SKM-1 treated with dmso at 0.1 percent for 144 hours (cell line): ENCODE data around the gene HSPA14.
A peak's percentile ranks its signal among the peaks of the same experiment; 100 is the strongest.
"Not testable (repeated sequence)": the region's sequence is repeated elsewhere in the genome, so short reads cannot be mapped to it uniquely, and the experiment has no call there.

Source experiments
- DNase-seq: peaks from one replicate; lab custom pipeline; 2025; ENCODE audit not compliant: unreplicated experiment; lab: John Stamatoyannopoulos, UW

HSPA14 gene

DNA sequence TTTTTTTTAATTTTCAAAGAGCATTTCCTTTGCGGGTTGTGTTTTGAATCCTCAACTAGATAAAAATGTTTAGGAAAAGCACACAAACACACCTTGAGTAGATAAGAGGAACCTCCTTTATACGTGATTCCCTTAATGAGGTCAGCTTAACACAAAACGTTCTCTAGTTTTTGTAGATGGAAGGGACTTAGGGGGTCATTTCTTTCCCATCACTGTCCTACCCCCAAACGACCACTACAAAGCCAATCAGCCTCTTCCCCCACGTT is 41.8 kb downstream of the HSPA14 start:
- no peak for DNase-seq

DNA sequence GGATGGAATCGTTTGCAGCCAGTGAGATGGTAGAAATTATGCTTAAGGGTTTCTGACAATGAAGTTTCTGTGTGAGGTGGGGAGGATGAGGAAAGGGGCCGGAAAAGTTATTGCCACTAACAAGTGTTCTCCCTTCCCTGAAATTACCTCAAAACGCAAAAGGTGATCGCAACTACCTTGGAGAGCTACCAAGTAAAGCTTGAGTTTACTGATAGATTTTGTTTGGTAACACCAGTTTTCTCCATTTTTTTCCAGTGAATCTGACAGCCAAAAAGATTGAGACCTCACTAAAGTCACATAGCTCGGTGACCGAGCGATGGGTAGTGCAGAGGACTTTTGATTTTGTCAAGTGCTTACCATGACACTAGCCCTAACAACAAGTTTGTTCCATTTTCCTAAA is 42.1 kb downstream of the HSPA14 start:
- DNase-seq: no peak

DNA sequence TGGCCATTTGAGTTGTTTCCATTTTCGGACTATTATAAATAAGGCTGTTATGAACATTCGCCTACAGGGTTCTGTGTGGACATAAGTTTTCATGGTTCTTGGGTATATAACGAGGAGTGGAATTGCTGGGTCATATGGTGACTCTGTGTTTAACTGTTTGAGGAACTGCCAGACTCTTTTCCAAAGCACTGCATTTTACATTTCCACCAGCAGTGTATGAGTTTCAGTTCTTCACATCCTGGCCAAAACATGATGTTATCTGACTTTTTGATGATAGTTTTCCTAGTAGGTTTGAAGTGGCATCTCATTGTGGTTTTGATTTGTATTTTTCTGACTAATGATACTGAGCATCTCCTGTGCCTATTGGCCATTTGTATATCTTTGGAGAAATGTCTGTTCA is 46.0 kb downstream of the HSPA14 start:
- DNase-seq: no peak

DNA sequence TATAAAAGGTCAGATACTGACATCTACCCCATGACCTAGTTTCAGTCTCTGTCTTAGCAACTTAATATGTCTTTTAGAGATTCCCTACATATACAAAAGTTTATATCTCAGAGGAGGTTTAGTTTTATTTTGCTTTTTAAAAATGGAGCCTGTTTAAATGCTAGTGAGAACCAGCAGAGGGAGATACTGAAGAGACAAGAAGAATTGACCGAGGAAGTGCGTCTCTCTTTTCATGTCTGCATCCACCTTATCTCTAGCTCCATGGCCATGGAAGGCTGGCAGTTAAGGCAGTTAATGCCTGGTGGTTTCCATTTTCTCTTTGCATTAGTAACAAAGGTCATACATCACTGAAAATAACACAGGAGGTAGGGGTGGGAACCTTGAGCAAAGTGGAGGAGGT is 51.2 kb downstream of the HSPA14 start:
- DNase-seq: no peak

DNA sequence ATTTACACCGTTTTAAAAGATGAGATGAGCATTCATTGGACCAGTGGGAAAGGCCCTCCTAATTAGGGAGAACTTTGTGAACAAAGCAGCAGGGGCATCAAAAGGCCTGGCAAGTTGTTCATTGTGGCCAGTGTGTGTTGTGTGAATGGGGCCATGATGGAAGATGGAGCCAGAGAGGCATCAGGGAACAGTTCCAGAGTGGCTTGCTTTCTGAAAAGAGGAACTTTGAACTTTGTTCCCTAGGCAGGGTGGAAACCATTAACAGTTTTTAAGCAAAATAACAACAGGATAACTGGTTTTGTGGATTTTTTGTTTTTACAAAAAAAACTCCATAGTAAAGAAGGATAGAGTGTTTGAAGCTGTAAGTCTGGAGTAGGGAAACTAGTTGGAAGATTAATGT is 53.0 kb downstream of the HSPA14 start:
- DNase-seq: no peak

DNA sequence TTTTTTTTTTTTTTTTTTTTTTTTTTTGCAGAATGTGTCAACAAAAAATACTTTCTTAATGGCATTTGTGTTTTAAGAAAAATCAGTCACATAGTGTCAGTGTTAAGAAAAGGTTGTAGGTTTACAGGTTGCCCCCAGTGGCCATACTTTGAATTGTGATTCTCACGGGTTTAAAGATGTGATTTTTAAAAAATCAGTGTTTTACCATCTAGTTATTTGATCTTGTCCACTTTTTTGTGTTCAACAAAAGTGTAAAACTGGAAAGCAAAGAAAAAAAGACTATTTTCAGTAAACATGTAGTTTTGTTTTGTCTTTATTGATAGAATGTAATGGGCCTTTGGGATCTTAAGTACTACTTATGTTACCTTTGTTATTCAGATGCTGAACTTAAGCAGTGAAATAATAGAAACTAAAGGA is 66.2 kb downstream of the HSPA14 start:
- DNase-seq: peak; percentile 3

DNA sequence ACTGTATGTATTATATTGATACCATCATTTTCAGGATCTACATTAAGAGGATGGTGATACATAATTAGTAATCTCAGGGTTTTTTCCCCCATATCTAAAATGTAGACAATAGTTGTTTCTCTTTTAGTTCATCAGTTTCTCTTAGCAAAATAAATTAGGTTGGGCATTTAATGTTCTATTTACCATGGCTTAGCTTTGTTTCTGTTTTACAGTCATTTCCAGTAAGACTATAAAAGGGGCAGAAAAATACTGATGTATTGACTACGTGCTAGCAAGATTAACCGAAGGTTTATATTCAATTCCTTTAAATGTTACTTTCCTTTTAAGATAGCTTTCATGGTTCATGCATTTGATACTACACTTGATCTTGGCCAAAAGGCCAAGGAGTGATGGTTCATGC is 66.8 kb downstream of the HSPA14 start:
- DNase-seq: no peak

DNA sequence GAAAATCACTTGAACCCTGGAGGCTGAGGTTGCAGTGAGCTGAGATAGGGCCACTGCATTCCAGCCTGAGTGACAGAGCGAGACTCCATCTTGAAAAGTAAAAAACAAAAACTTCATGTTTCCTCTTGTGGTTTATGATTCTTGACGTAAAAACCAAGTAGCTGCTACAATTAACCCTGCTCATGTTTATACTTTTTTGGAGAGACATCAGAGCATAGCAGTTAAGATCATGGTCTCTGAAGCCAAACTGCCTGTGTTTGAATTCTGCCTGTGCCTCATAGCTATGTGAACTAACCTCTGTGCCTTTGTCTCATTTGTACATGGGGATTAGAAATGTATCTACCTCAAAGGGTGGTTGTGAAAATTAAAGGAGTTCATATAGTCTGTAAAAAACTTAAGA is 67.8 kb downstream of the HSPA14 start:
- DNase-seq: no peak

DNA sequence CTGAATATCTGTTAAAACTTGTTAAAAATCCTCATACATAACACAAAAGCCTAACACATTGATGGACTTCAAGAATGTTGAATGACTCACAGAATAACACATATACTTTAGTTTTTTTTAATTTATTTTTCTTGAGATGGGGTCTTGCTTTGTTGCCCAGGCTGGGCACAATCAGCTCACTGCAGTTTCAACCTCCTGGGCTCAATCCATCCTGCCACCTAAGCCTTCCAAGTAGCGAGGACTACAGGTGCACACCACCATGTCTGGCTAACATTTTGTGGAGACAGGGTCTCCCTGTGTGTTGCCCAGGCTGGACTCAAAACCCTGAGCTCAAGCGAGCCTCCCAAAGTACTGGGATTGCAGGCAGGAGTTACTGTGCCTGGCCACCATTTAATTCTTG is 68.7 kb downstream of the HSPA14 start:
- DNase-seq: no peak

DNA sequence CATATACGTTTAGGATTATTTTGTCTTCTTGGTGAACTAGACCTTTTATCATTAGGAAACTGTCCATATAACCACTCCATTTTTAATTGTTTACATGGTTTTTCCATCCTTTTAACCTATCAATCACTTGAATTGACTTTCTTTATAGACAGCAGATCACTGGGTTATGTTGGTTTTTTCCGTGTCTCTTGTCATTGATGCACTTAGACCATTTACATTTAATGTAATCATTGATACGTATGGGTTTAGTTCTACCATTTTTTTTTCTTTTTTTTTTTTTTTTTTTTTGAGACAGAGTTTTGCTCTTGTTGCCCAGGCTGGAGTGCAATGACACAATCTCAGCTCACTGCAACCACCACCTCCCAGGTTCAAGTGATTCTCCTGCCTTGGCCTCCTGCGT is 69.5 kb downstream of the HSPA14 start:
- DNase-seq: not testable (repeated sequence)

DNA sequence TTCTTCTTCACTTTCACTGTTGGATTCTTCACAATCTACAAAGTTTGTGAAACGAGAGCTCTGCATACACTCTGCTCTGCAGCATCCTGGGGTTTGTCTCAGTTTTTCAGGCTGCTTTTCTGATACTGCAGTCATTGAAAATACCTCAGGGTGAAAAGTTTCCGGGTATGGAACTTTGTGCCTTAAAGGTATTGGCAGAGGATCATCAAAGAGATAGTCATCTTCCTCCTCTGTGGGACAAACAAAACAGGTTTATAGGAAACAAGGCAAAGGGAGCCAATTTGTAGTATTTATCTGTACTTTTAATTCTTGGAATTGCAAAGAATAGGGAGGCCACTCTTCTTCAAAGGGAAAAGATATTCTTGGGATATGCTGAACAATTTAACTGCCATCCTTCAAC is 71.0 kb downstream of the HSPA14 start:
- DNase-seq: no peak

DNA sequence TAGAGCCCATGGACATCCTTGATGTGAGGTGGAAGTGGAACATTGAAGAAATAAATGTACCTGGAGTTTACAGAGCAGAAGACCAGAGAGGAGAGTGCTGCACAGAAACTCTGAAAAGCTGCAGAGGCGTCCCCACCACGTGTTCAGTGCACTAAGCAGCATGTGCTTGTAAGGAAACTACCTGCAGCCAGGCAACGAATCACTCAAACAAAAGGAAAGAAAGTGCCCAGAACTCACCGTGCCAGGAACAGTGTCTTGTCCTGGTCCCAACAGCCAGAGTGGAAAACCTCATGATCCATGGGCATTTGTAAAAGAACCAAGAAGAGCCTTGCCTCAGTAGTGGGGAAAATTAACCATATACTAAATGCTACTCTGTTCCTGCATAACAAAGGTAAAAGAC is 72.8 kb downstream of the HSPA14 start:
- no peak for DNase-seq

DNA sequence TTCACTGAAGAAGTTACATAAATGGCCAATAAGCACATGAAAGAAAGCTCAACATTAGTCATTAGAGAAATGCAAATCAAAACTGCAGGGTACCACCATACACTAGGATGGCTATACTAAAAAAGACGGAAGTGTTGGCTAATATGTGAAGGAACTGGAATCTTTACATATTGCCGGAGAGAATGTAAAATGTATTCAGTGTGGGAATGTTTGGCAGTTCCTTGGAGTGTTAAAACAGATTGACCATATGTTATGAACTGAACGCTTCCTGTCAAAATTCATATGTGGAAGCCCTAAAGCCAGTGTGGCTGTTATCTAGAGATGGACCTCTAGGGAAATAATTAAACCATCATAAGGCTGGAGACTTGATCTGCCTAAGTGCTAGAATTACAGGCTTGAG is 73.7 kb downstream of the HSPA14 start:
- DNase-seq: no peak

DNA sequence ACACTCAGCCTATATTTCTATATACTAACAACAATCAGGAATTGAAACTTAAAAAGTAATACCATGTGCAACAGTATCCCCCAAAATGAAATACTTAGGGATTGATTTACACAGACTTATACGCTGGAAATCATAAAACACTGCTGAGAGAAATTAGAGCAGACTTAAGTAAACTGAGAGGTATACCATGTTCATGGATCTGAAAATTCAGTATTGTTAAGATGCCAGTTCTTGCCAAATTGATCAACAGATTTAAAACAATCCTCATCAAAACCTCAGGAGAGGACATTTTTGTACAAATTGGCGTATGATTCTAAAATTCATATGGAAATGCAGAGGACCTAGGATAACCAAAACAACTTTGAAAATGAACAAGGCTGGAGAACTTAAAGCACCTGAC is 78.5 kb downstream of the HSPA14 start:
- no peak for DNase-seq

DNA sequence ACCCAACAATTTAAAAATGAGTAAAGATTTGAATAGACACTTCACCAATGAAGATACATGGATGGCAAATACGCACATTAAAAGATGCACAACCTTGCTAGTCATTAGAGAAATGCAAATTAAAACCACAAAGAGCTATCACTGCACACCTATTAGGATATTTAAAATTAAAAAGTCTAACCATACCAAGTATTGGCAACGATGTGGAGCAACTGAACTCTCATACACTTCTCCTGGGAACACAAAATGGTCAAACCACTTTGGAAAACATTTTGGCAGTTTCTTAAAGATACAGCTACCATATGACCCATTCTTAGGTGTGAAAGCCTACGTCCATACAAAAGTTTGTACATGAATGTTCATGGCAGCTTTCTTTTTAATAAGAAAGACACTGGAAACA is 79.7 kb downstream of the HSPA14 start:
- no peak for DNase-seq

DNA sequence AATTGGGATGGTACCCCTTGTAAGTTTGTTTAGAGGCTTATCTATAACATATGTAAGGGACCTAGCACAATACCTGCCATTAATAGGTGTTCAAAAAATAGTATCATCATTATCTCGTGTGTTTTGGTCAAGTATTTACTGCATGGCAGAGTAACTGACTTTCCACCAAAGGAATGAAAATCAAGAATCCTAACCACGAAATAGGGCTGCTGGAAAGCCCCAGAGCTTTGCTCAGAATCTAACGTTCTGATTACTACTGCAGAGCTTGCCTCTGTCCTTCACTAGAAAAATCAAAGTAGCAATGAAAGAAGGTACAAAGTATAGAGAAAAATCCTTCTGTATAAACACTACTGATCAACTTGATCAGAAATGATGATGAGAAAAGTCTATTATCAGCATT is 80.9 kb downstream of the HSPA14 start:
- DNase-seq: no peak
